SJSA1 (cell line): ENCODE results near the gene TDRKH. TPM values are rescaled to one million over a fixed set of nuclear protein-coding genes. Genes with fewer than 3 reads are reported as not detected.

Experiments used
- DNase-seq, 2 experiments: peaks; one replicate each; pipeline ENCODE4 v3.0.0-alpha.2; 2015 to 2020; ENCODE audit warnings: low spot score in 2 of 2, low read depth in 1 of 2
- H3K27ac ChIP-seq: fragments of 250-450 bp; sonication (Bioruptor Pico); 2 replicates; pipeline ENCODE4 v1.5.1; 2020; ENCODE audit warnings: mild to moderate bottlenecking, moderate library complexity
- H3K27me3 ChIP-seq: fragments of 250-450 bp; sonication (Bioruptor Pico); replicated peaks from 2 replicates; pipeline ENCODE4 v1.5.1; 2020; ENCODE audit warnings: mild to moderate bottlenecking, moderate library complexity
- H3K36me3 ChIP-seq: fragments of 250-450 bp; sonication (Bioruptor Pico); 2 replicates; pipeline ENCODE4 v1.5.1; 2020; ENCODE audit warnings: mild to moderate bottlenecking
- H3K4me1 ChIP-seq: fragments of 250-450 bp; sonication (Bioruptor Pico); replicated peaks from 2 replicates; pipeline ENCODE4 v1.6.1; 2021; ENCODE audit warnings: mild to moderate bottlenecking
- H3K4me3 ChIP-seq: fragments of 250-450 bp; sonication (Bioruptor Pico); 2 replicates; pipeline ENCODE4 v1.5.1; 2020; ENCODE audit warnings: mild to moderate bottlenecking
- H3K9me3 ChIP-seq: fragments of 250-450 bp; sonication (Bioruptor Pico); replicated peaks from 2 replicates; pipeline ENCODE4 v1.5.1; 2020; ENCODE audit warnings: mild to moderate bottlenecking
- total RNA-seq: library from RNA; depleted of rRNA; stranded (reverse); fragments of >200 nt; shearing (Covaris generic); gene quantifications from 2 replicates; pipeline ENCODE4 v1.2.3, GENCODE V29; 2014

TDRKH gene
- total RNA-seq, 1 experiment from 2014 or later, result 4.0 TPM

- H3K4me1 ChIP-seq, result no peaks in the 10 kb centered on the region
- H3K9me3 ChIP-seq, result no peaks in the 10 kb centered on the region
- H3K27me3 ChIP-seq, result no peaks in the 10 kb centered on the region; the same call in 1 of the 2 replicates
- no peak for DNase-seq
- H3K36me3 ChIP-seq, result no peaks in the 10 kb centered on the region
- no peak overlapping the region for H3K4me3 ChIP-seq
- H3K27ac ChIP-seq, result no peak overlapping the region
Measured at GRCh38 chr1:151816548-151817352, 26.4 kb upstream of the TDRKH start.

GRCh38 chr1:151815716-151816327, 25.5 kb upstream of the TDRKH start:
- H3K4me3 ChIP-seq, result no peak overlapping the region
- DNase-seq, result no peak
- H3K27me3 ChIP-seq, result no peaks in the 10 kb centered on the region; the same call in 1 of the 2 replicates
- H3K27ac ChIP-seq, result no peak overlapping the region
- no peaks in the 10 kb centered on the region for H3K4me1 ChIP-seq
- no peaks in the 10 kb centered on the region for H3K9me3 ChIP-seq
- H3K36me3 ChIP-seq, result no peaks in the 10 kb centered on the region

GRCh38 chr1:151814971-151815545, 24.8 kb upstream of the TDRKH start:
- H3K27ac ChIP-seq, result no peak overlapping the region
- no peak overlapping the region for H3K4me3 ChIP-seq
- no peaks in the 10 kb centered on the region; the same call in 1 of the 2 replicates for H3K27me3 ChIP-seq
- DNase-seq, result no peak
- no peaks in the 10 kb centered on the region for H3K36me3 ChIP-seq
- no peaks in the 10 kb centered on the region; the same call in 1 of the 2 replicates for H3K4me1 ChIP-seq
- H3K9me3 ChIP-seq, result no peaks in the 10 kb centered on the region

GRCh38 chr1:151814426-151814825, 24.1 kb upstream of the TDRKH start:
- Histone ChIP-seq H3K27ac (no peak overlapping the region), H3K36me3 (no peaks in the 10 kb centered on the region), H3K4me1 (peaks cover 5% of the 10 kb centered on the region; the same call in 1 of the 2 replicates), H3K4me3 (no peak overlapping the region), H3K9me3 (no peaks in the 10 kb centered on the region), H3K27me3 (no peaks in the 10 kb centered on the region; the same call in 1 of the 2 replicates)
- no peak for DNase-seq

- Histone ChIP-seq H3K27me3 (no peaks in the 10 kb centered on the region; the same call in 1 of the 2 replicates), H3K4me3 (no peak overlapping the region), H3K9me3 (no peaks in the 10 kb centered on the region), H3K4me1 (peaks cover 5% of the 10 kb centered on the region; the same call in 1 of the 2 replicates), H3K27ac (no peak overlapping the region), H3K36me3 (no peaks in the 10 kb centered on the region)
- DNase-seq, result no peak
Measured at GRCh38 chr1:151813271-151813977, 23.1 kb upstream of the TDRKH start.

GRCh38 chr1:151811181-151811580, 20.9 kb upstream of the TDRKH start:
- no peaks in the 10 kb centered on the region for H3K36me3 ChIP-seq
- DNase-seq, result no peak
- no peaks in the 10 kb centered on the region for H3K9me3 ChIP-seq
- no peak overlapping the region for H3K4me3 ChIP-seq
- H3K27me3 ChIP-seq, result peaks cover 4% of the 10 kb centered on the region
- H3K4me1 ChIP-seq, result peaks cover 5% of the 10 kb centered on the region; the same call in 1 of the 2 replicates
- no peak overlapping the region for H3K27ac ChIP-seq

- DNase-seq, result peak in 1 of 2 experiments; percentile 19
- Histone ChIP-seq H3K4me3 (no peak overlapping the region), H3K4me1 (peaks cover 5% of the 10 kb centered on the region; the same call in 1 of the 2 replicates), H3K36me3 (no peaks in the 10 kb centered on the region), H3K27me3 (peaks cover 10% of the 10 kb centered on the region), H3K9me3 (no peaks in the 10 kb centered on the region), H3K27ac (peak overlapping the region; percentile 21; the same call in 1 of the 2 replicates)
Measured at GRCh38 chr1:151809985-151810556, 19.8 kb upstream of the TDRKH start.

GRCh38 chr1:151809290-151809984, 19.1 kb upstream of the TDRKH start:
- Histone ChIP-seq H3K27me3 (peaks cover 16% of the 10 kb centered on the region), H3K4me1 (peaks cover 5% of the 10 kb centered on the region; the same call in 1 of the 2 replicates), H3K4me3 (no peak overlapping the region), H3K36me3 (no peaks in the 10 kb centered on the region), H3K27ac (no peak overlapping the region; the same call in 1 of the 2 replicates), H3K9me3 (no peaks in the 10 kb centered on the region)
- no peak for DNase-seq

GRCh38 chr1:151807766-151808165, 17.5 kb upstream of the TDRKH start:
- H3K4me3 ChIP-seq, result no peak overlapping the region
- no peaks in the 10 kb centered on the region for H3K36me3 ChIP-seq
- no peaks in the 10 kb centered on the region for H3K9me3 ChIP-seq
- H3K27me3 ChIP-seq, result peaks cover 16% of the 10 kb centered on the region
- H3K4me1 ChIP-seq, result peaks cover 5% of the 10 kb centered on the region; the same call in 1 of the 2 replicates
- no peak overlapping the region for H3K27ac ChIP-seq
- no peak for DNase-seq

GRCh38 chr1:151807131-151807530, 16.8 kb upstream of the TDRKH start:
- no peak for DNase-seq
- no peak overlapping the region for H3K4me3 ChIP-seq
- H3K9me3 ChIP-seq, result no peaks in the 10 kb centered on the region
- peaks cover 5% of the 10 kb centered on the region; the same call in 1 of the 2 replicates for H3K4me1 ChIP-seq
- no peak overlapping the region for H3K27ac ChIP-seq
- H3K36me3 ChIP-seq, result no peaks in the 10 kb centered on the region
- H3K27me3 ChIP-seq, result peaks cover 20% of the 10 kb centered on the region

GRCh38 chr1:151806170-151806569, 15.9 kb upstream of the TDRKH start:
- Histone ChIP-seq H3K4me1 (peaks cover 5% of the 10 kb centered on the region; the same call in 1 of the 2 replicates), H3K9me3 (no peaks in the 10 kb centered on the region), H3K36me3 (no peaks in the 10 kb centered on the region), H3K27ac (no peak overlapping the region), H3K27me3 (peaks cover 27% of the 10 kb centered on the region), H3K4me3 (no peak overlapping the region)
- DNase-seq, result no peak

GRCh38 chr1:151805066-151805820, 14.9 kb upstream of the TDRKH start, which contains the start of gene LINGO4:
LINGO4 (minus strand) TSS chr1:151805419; CDS start chr1:151802704, 2,715 bp downstream.
- peaks cover 5% of the 10 kb centered on the region; the same call in 1 of the 2 replicates for H3K4me1 ChIP-seq
- no peaks in the 10 kb centered on the region for H3K9me3 ChIP-seq
- peaks cover 36% of the 10 kb centered on the region for H3K27me3 ChIP-seq
- no peaks in the 10 kb centered on the region for H3K36me3 ChIP-seq
- H3K27ac ChIP-seq, result no peak within 1 kb of the TSS
- DNase-seq, result no peak
- no peak within 1 kb of the TSS for H3K4me3 ChIP-seq
